ENCODE data around the gene ANO8.

Gene ANO8

GRCh38 chr19:17329366-17330261, 5.0 kb downstream of the ANO8 start:
- no peak for DNase-seq (ENCODE audit: low read depth, low spot score)

GRCh38 chr19:17328517-17329365, 5.9 kb downstream of the ANO8 start:
- no peak for DNase-seq (ENCODE audit: low read depth, low spot score)

GRCh38 chr19:17327654-17328516, 6.8 kb downstream of the ANO8 start:
- peak; percentile 96 for DNase-seq (ENCODE audit: low read depth, low spot score)

- DNase-seq (ENCODE audit: low read depth, low spot score), result no peak
Observed at GRCh38 chr19:17327068-17327653, 7.5 kb downstream of the ANO8 start.

GRCh38 chr19:17326595-17326966, 8.1 kb downstream of the ANO8 start:
- peak; percentile 86 for DNase-seq (ENCODE audit: low read depth, low spot score)

GRCh38 chr19:17325881-17326594, 8.6 kb downstream of the ANO8 start:
- DNase-seq (ENCODE audit: low read depth, low spot score), result no peak

- no peak for DNase-seq (ENCODE audit: low read depth, low spot score)
Observed at GRCh38 chr19:17325133-17325532, 9.5 kb downstream of the ANO8 start.

GRCh38 chr19:17324357-17325114, 10.1 kb downstream of the ANO8 start:
- DNase-seq (ENCODE audit: low read depth, low spot score), result no peak

- DNase-seq (ENCODE audit: low read depth, low spot score), result peak; percentile 71
Observed at GRCh38 chr19:17323964-17324332, 10.7 kb downstream of the ANO8 start.

GRCh38 chr19:17323300-17323963, 11.2 kb downstream of the ANO8 start:
- DNase-seq (ENCODE audit: low read depth, low spot score), result no peak

GRCh38 chr19:17322854-17323253, 11.8 kb downstream of the ANO8 start:
- DNase-seq (ENCODE audit: low read depth, low spot score), result no peak

GRCh38 chr19:17321655-17322489, 12.8 kb downstream of the ANO8 start:
- DNase-seq (ENCODE audit: low read depth, low spot score), result no peak

GRCh38 chr19:17320435-17320834, 14.2 kb downstream of the ANO8 start:
- no peak for DNase-seq (ENCODE audit: low read depth, low spot score)

GRCh38 chr19:17319473-17320238, 15.0 kb downstream of the ANO8 start:
- DNase-seq (ENCODE audit: low read depth, low spot score), result no peak

- no peak for DNase-seq (ENCODE audit: low read depth, low spot score)
Observed at GRCh38 chr19:17318966-17319365, 15.7 kb downstream of the ANO8 start.

- DNase-seq (ENCODE audit: low read depth, low spot score), result no peak
Observed at GRCh38 chr19:17314007-17314593, 20.6 kb downstream of the ANO8 start.
